H4 (cell line): Measurements from ENCODE around the gene ARF5. TPM values are rescaled to one million over a fixed set of nuclear protein-coding genes. Genes with fewer than 3 reads are reported as not detected.

Source experiments
- DNase-seq: peaks from one replicate; pipeline ENCODE4 v3.0.0-alpha.2; 2015; ENCODE audit warnings: low spot score
- total RNA-seq: library from RNA; depleted of rRNA; stranded (reverse); fragments of >200 nt; shearing (Covaris generic); gene quantifications from 2 replicates; pipeline ENCODE4 v1.2.3, GENCODE V29; 2014

Gene ARF5
- total RNA-seq, 1 experiment from 2014 or later: 286 TPM

GRCh38 chr7:127588697-127589482, 679 bp downstream of the ARF5 start:
- DNase-seq: peak; percentile 54

- no peak for DNase-seq
These were observed 1.7 kb downstream of the ARF5 start for GRCh38 chr7:127589896-127590295.

GRCh38 chr7:127591189-127591588, 3.0 kb downstream of the ARF5 start:
- DNase-seq: no peak

GRCh38 chr7:127591591-127591990, 3.4 kb downstream of the ARF5 start:
- DNase-seq: no peak

- no peak for DNase-seq
These were observed 4.3 kb downstream of the ARF5 start for GRCh38 chr7:127592550-127592949.

GRCh38 chr7:127594490-127594889, 6.3 kb downstream of the ARF5 start:
- DNase-seq: no peak

GRCh38 chr7:127595737-127596136, 7.5 kb downstream of the ARF5 start:
- no peak for DNase-seq

GRCh38 chr7:127598318-127598717, 10.1 kb downstream of the ARF5 start:
- no peak for DNase-seq

GRCh38 chr7:127600885-127601284, 12.7 kb downstream of the ARF5 start:
- DNase-seq: no peak

GRCh38 chr7:127608446-127608845, 20.2 kb downstream of the ARF5 start:
- DNase-seq: no peak

GRCh38 chr7:127609297-127609696, 21.1 kb downstream of the ARF5 start:
- DNase-seq: no peak

- DNase-seq: no peak
These were observed 24.1 kb downstream of the ARF5 start for GRCh38 chr7:127612263-127612662.

GRCh38 chr7:127616724-127617123, 28.5 kb downstream of the ARF5 start:
- DNase-seq: no peak

GRCh38 chr7:127618042-127618441, 29.8 kb downstream of the ARF5 start, which contains the start of gene PAX4:
Gene PAX4 (minus strand): TSS chr7:127618142. CDS start chr7:127615928, 2,214 bp downstream.
- no peak for DNase-seq

- DNase-seq: no peak
These were observed 30.6 kb downstream of the ARF5 start for GRCh38 chr7:127618775-127619174.

- DNase-seq: no peak
These were observed 31.6 kb downstream of the ARF5 start for GRCh38 chr7:127619681-127620405.

GRCh38 chr7:127620406-127621233, 32.4 kb downstream of the ARF5 start:
- no peak for DNase-seq

GRCh38 chr7:127625331-127625730, 37.1 kb downstream of the ARF5 start:
- no peak for DNase-seq

GRCh38 chr7:127628445-127628844, 40.2 kb downstream of the ARF5 start:
- DNase-seq: no peak

- DNase-seq: no peak
These were observed 41.1 kb downstream of the ARF5 start for GRCh38 chr7:127629268-127629854.

GRCh38 chr7:127632276-127632910, 44.2 kb downstream of the ARF5 start:
- no peak for DNase-seq
